NCI-H2227 treated with DMSO at 0.1 percent for 48 hours (cell line): ENCODE results near the gene C16orf92.
A peak's percentile ranks its signal among the peaks of the same experiment; 100 is the strongest.

Experiments
- DNase-seq: peaks from one replicate; lab custom pipeline; 2025; lab: John Stamatoyannopoulos, UW

Gene C16orf92

DNA sequence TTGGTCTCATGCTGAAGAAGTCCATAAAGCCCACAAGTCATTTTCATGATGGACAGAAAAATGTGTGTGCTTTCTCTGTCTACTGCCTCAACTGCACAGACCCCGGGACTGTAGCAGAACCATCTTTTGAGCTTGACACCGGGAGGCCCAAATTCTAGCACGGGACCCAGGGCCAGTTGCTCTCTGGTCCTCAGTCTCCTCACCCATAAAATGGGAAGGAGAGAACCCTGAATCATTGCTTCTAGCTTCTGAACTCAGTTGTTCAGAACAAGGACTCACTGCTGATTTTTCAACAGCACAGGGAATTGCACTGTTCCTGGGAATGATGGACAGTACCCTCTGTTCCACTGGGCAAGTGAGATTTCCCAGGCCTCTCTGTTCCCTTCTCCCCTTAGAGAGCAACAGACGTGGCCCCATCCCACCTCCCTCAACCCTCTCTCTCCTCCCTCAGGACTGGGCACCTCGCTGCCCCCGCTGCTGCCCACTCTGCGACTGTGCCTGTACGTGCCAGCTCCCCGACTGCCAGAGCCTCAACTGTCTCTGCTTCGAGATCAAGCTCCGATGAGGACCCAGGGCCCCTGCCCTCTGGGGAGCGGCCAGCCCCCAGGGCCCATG, 40.4 kb downstream of the C16orf92 start:
- no peak for DNase-seq

DNA sequence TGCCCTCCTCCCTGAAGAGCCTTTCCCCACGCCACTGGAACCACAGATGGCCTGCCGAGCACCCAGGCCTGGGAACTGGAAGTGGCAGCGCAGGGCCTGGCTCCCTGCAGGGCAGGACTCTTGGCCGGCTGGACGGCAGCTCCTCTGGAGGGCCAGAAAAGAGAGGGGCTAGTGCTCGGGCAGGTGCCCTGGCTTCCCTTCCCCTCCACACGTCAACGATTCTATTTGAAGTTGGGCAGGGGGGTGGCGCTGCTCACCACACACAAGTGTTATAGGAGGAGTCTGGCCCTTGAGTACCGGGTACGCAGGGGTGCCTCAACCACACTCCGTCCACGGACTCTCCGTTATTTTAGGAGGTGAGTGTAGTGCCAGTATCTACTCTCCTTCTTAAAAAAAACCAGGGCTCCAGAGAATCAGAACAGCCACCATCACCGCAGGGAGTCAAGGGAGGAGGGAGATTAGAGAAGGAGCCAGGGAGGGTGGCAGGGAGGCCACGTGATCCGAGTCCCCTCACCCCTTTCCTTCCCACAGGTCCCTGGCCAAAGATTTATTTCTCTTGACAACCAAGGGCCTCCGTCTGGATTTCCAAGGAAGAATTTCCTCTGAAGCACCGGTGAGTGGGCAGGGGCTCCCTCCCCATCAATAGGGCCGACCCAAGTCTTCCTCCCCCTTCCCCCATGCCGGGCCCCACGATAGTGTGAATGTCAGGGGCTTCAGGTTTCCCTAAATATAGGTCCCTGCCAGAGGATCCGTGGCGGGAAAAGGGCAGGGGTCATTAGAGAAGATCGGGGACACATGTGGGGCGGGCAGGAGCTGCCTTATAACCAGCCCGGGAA, 41.1 kb downstream of the C16orf92 start:
- peak; percentile 51 for DNase-seq

DNA sequence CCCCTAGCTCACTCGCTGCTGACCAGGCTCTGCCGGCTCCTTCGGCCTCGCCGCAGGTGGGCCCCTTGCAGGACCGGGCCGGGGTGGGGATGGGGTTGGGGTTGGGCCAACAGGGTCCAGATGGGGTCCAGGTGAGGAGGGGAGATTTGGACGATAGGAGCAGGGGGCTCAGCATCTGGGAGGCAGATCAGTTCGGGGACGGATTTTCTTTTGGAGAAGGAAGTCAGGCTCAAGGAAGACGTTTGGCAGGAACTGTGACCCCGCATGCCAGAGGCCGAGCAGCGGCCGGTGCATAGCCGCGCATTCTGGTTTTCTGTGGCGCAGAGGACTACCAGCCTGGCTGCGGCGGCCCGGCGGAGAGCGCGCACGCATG, 41.7 kb downstream of the C16orf92 start:
- DNase-seq: no peak

DNA sequence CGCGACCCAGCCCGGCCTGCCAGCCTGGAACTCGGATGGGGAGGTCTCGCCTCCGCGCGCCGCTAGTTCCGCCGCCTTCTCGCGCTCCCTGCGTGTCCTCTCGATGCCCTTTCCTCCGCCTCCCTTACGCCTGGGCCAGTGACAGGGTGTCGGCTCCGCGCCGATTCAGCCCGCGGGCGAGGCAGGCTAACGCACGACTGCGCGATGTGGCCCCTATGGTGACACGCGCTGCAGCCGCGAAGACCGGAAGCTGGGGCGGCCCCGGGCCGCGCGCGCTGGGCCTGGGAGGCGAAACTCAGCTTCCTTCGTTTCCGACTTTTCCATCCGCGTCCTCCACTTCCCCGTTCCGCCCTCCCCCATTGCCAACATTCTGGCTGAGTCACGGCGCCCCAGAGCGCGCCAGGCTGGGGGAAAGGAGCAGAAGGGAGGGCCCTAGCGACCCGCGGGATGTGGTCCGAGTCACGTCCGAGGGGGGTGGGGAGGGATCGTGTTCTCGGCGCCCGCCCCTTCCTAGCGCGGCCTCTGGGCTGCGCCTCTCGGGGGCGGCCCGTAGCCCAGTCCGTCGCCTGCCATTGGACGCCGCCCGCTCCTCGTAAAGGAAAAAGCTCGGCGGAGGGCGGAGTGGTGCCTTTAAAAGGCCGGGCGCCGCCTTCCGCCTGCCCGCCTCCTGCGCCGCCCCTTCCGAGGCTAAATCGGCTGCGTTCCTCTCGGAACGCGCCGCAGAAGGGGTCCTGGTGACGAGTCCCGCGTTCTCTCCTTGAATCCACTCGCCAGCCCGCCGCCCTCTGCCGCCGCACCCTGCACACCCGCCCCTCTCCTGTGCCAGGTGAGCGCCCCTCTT, 42.3 kb downstream of the C16orf92 start, which contains the start of gene ALDOA:
Gene ALDOA, plus strand, starts transcription at position 659 of the 841 bp plus-strand sequence. CDS start 1,138 bp downstream, outside the sequence.
- peak; percentile 97 for DNase-seq

- DNase-seq: no peak
Measured at GRCh38 chr16:30065943-30066760, 43.2 kb downstream of the C16orf92 start.

DNA sequence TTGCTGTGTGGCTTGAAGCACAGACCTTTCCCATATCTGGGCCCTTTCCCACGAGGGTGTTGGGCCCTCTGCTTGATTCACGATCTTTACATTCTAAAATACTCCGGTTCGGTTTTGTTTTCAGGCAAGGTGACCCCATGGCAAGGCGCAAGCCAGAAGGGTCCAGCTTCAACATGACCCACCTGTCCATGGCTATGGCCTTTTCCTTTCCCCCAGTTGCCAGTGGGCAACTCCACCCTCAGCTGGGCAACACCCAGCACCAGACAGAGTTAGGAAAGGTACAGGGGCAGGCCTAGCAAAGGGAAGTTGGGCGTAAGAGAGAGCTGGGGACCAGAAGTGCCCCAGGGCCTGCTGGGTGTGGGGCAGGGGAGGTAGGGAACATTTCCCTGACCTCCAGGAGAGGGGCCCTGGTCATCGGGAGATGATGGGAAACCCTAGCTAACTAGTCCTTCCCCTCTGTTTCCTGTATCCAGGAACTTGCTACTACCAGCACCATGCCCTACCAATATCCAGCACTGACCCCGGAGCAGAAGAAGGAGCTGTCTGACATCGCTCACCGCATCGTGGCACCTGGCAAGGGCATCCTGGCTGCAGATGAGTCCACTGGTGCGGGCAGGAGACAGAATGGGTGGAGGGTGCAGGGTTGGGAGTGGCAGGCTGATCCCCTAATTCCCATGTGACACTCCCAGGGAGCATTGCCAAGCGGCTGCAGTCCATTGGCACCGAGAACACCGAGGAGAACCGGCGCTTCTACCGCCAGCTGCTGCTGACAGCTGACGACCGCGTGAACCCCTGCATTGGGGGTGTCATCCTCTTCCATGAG, 44.0 kb downstream of the C16orf92 start:
- DNase-seq: no peak

GRCh38 chr16:30067584-30067916, 44.6 kb downstream of the C16orf92 start:
- no peak for DNase-seq

DNA sequence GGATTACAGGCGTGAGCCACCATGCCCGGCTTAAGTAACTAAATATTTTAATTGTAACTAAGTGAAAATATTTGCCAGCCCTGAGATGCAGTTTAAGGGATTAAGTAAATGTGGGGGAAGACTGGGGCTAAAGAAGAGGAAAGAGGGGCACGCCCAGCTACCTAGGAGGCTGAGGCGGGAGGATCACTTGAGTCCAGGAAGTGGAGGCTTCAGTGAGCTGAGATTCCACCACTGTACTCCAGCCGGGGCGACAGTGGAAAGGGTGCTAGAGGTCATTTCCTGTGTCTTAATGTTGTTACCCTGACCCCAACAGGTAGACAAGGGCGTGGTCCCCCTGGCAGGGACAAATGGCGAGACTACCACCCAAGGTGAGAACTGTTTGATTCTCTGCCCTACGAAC, 45.3 kb downstream of the C16orf92 start:
- no peak for DNase-seq

DNA sequence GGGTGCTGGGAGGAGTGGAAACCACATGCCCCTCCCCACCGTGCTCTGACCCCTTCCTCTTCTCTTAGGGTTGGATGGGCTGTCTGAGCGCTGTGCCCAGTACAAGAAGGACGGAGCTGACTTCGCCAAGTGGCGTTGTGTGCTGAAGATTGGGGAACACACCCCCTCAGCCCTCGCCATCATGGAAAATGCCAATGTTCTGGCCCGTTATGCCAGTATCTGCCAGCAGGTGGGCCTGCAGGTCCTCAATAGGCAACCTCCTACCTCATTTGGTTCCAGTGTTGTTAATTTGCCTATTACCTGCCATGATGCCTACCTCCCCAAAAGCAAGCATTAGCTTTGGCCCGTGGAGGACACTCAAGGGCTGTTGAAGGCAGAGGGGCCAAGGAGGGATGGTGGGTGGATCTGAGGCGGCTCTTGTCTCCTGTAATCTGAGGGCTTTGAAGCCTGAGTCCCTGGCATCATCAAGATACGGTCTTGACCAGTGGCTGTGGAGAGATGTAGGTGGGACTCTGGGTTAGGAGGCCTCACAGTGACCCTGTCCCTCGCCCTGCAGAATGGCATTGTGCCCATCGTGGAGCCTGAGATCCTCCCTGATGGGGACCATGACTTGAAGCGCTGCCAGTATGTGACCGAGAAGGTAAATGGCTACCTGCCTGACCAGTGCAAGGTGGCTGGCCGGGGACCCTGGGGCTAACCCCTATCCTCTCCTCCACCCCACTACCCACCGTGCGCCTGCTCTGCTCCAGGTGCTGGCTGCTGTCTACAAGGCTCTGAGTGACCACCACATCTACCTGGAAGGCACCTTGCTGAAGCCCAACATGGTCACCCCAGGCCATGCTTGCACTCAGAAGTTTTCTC, 46.0 kb downstream of the C16orf92 start:
- DNase-seq: no peak

DNA sequence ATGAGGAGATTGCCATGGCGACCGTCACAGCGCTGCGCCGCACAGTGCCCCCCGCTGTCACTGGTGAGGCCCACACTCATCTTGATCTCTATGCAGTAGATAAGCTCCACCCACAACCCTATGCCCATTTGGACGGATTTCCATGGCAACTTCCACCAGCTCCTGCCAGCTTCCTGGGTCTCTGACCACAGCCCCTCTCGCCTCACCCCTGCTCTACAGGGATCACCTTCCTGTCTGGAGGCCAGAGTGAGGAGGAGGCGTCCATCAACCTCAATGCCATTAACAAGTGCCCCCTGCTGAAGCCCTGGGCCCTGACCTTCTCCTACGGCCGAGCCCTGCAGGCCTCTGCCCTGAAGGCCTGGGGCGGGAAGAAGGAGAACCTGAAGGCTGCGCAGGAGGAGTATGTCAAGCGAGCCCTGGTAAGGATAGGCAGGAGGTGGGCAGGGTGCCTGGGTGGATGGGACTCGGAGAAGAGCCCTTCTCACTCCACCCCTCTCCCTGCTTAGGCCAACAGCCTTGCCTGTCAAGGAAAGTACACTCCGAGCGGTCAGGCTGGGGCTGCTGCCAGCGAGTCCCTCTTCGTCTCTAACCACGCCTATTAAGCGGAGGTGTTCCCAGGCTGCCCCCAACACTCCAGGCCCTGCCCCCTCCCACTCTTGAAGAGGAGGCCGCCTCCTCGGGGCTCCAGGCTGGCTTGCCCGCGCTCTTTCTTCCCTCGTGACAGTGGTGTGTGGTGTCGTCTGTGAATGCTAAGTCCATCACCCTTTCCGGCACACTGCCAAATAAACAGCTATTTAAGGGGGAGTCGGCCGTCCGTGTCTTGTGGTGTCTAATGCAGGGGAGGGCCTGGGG, 46.8 kb downstream of the C16orf92 start:
- DNase-seq: peak; percentile 45

- no peak for DNase-seq
Measured at GRCh38 chr16:30070490-30070889, 47.5 kb downstream of the C16orf92 start.
